ENCODE results near the gene SRSF2.
"Not testable (repeated sequence)": the region's sequence is repeated elsewhere in the genome, so short reads cannot be mapped to it uniquely, and the experiment has no call there.

SRSF2 gene

DNA sequence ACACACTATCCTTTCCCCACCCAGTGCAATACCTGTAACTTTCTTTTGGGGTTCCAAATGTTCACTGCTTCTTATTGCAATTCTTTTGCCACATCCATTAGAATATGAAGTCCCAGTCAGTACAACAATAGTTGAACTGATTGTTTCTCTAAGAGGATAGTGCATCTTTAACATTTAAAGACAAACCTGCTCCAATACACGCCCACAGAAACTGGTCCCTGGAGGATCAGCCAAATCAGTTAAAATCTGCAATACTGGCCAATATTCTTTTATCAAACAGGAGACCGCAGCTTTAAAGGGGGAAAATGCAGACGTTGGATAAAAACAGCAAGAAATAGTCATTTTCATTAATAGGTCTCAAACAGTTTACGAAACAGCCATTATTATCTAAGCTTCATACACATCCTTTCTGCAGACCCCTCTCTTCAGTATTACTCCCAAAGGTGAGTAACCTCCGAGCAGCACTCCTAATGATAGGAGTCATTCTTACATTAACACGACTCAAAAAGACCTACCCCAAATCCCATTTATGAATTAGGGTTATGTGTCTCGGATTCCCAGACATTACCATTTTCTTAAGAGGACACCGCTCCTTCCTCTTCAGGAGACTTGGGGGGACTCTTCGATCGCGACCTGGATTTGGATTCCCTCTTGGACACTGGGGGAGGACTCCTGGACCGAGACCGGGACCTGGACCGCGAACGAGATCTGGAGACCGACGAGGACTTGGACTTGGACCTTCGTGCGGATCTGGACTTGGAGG, 1.4 kb downstream of the SRSF2 start:
- DNase-seq: no peak
- H3K9me3 ChIP-seq: no peaks in the 10 kb centered on the region
- H3K27me3 ChIP-seq: no peaks in the 10 kb centered on the region
- H3K4me3 ChIP-seq (ENCODE audit: low read depth, low read length): peak overlapping the region; percentile 94
- peaks cover 5% of the 10 kb centered on the region; the same call in 1 of the 2 replicates for H3K4me1 ChIP-seq
- H3K36me3 ChIP-seq: peaks cover 61% of the 10 kb centered on the region
- TF ChIP-seq, protein P1, sequence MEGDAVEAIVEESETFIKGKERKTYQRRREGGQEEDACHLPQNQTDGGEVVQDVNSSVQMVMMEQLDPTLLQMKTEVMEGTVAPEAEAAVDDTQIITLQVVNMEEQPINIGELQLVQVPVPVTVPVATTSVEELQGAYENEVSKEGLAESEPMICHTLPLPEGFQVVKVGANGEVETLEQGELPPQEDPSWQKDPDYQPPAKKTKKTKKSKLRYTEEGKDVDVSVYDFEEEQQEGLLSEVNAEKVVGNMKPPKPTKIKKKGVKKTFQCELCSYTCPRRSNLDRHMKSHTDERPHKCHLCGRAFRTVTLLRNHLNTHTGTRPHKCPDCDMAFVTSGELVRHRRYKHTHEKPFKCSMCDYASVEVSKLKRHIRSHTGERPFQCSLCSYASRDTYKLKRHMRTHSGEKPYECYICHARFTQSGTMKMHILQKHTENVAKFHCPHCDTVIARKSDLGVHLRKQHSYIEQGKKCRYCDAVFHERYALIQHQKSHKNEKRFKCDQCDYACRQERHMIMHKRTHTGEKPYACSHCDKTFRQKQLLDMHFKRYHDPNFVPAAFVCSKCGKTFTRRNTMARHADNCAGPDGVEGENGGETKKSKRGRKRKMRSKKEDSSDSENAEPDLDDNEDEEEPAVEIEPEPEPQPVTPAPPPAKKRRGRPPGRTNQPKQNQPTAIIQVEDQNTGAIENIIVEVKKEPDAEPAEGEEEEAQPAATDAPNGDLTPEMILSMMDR (IDR thresholded peaks at IDR 0.05; ENCODE audit: low read depth, low read length): no peak; the same call in 1 of the 2 replicates

DNA sequence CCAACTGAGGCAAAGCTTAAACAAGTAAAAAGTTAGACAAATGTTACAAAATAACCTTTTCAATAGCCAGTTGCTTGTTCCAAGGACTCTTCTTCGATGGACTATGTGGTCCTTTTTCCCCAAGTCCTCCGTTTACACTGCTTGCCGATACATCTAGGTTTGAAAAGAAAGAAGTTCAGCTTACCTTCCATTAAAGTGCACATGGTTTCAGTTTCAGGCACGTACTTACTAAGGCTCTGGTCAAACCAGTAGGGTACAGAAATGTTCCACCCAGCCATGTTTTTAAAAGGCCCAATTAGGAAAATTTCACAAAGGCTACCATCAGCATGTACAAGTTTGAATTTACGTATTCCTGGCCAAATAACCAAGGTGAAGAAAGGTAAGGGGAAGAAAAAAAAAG, 2.1 kb downstream of the SRSF2 start:
- Histone ChIP-seq H3K9me3 (no peaks in the 10 kb centered on the region), H3K4me1 (peaks cover 5% of the 10 kb centered on the region; the same call in 1 of the 2 replicates), H3K4me3 (ENCODE audit: low read depth, low read length) (peak overlapping the region; percentile 94), H3K27me3 (no peaks in the 10 kb centered on the region), H3K36me3 (peaks cover 66% of the 10 kb centered on the region)
- TF ChIP-seq, protein P1 (IDR thresholded peaks at IDR 0.05; ENCODE audit: low read depth, low read length): no peak
- DNase-seq: no peak

DNA sequence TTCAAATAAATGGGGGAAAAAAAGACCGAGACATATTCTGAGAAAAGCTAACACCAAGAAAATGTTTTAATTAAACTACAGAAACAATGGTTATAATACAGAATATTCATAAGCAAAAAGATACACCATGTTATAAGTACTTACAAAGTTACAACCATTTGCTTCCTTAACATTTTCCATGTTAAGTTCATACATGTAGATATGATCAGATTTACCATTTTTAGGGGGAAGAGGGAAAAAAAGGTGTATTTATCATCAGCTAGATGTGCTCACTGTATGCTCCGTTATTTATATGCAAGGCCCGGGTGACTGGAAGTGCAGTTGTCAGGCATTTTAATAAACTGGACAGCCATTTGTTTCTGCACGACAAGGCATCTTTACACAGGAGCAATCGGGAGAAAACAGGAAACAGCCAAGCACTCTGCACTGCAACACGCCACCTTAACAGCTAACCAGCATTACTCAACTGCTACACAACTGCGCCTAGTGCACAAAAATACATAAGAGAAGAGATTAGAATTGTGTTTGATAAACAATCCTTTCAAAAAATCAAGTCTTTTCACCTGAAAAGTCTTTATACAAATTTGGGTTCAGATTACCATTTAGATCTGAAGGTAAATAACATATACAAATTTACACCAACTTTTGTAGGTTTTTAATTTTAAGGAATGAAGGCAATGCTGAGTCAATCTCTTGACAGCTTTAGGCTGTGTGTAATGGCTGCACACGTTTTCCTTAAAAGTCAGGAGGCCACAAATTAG, 2.9 kb downstream of the SRSF2 start:
- no peak for DNase-seq
- peaks cover 5% of the 10 kb centered on the region for H3K4me1 ChIP-seq
- peak overlapping the region; percentile 94 for H3K4me3 ChIP-seq (ENCODE audit: low read depth, low read length)

DNA sequence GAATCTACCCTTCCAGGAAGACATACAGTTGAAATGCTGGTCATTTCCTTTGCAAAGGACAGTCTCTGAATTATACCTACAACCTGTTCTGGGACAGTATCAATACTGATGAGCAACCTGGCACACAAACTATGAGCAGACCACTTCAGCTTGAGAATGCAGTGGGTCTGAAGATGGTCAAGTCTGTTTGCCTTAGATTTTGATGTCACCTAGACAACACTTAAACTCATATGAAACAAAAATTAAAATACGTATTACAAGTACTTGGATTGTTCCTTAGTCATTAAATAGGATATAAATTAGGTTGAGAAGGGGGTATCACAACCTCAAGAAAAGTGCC, 3.5 kb downstream of the SRSF2 start:
- TF ChIP-seq, protein P1 (IDR thresholded peaks at IDR 0.05; ENCODE audit: low read depth, low read length): no peak
- Histone ChIP-seq H3K27me3 (no peaks in the 10 kb centered on the region), H3K9me3 (no peaks in the 10 kb centered on the region), H3K36me3 (peaks cover 66% of the 10 kb centered on the region), H3K4me3 (ENCODE audit: low read depth, low read length) (peak overlapping the region; percentile 94), H3K4me1 (peaks cover 5% of the 10 kb centered on the region)
- DNase-seq: no peak

More for the DNA sequence above, 2.9 kb downstream of the SRSF2 start:
- Histone ChIP-seq H3K36me3 (peaks cover 66% of the 10 kb centered on the region), H3K27me3 (no peaks in the 10 kb centered on the region), H3K9me3 (no peaks in the 10 kb centered on the region)
- TF ChIP-seq, protein P1 (IDR thresholded peaks at IDR 0.05; ENCODE audit: low read depth, low read length): no peak

DNA sequence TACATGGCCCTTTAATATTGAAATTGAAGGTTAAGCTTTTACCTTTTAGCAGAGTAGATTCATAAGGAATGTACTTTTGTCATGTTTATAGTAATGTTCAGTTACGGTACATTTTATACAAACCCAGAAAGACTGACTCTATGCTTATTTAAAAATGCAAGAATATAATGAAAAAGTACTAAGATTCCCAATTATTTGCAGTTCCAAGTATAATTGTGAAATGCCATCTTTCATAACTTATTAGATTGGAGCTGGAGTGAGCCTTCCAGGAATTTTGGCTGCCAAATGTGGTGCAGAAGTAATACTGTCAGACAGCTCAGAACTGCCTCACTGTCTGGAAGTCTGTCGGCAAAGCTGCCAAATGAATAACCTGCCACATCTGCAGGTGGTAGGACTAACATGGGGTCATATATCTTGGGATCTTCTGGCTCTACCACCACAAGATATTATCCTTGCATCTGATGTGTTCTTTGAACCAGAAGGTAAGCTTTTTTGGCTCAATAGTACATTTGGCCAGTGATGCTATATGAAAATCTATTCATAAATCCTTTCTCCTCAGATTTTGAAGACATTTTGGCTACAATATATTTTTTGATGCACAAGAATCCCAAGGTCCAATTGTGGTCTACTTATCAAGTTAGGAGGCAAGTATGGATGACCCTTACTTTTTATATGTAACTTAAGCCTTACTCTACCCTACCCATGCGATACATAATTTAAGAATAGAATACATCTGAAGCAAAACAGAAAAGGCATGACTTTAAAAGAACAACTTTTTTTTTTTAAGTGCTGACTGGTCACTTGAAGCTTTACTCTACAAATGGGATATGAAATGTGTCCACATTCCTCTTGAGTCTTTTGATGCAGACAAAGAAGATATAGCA, 4.2 kb downstream of the SRSF2 start:
- Histone ChIP-seq H3K4me1 (peaks cover 5% of the 10 kb centered on the region), H3K4me3 (ENCODE audit: low read depth, low read length) (peak overlapping the region; percentile 94), H3K9me3 (no peaks in the 10 kb centered on the region), H3K27me3 (no peaks in the 10 kb centered on the region), H3K36me3 (peaks cover 66% of the 10 kb centered on the region)
- no peak for DNase-seq
- TF ChIP-seq, protein P1 (IDR thresholded peaks at IDR 0.05; ENCODE audit: low read depth, low read length): no peak

DNA sequence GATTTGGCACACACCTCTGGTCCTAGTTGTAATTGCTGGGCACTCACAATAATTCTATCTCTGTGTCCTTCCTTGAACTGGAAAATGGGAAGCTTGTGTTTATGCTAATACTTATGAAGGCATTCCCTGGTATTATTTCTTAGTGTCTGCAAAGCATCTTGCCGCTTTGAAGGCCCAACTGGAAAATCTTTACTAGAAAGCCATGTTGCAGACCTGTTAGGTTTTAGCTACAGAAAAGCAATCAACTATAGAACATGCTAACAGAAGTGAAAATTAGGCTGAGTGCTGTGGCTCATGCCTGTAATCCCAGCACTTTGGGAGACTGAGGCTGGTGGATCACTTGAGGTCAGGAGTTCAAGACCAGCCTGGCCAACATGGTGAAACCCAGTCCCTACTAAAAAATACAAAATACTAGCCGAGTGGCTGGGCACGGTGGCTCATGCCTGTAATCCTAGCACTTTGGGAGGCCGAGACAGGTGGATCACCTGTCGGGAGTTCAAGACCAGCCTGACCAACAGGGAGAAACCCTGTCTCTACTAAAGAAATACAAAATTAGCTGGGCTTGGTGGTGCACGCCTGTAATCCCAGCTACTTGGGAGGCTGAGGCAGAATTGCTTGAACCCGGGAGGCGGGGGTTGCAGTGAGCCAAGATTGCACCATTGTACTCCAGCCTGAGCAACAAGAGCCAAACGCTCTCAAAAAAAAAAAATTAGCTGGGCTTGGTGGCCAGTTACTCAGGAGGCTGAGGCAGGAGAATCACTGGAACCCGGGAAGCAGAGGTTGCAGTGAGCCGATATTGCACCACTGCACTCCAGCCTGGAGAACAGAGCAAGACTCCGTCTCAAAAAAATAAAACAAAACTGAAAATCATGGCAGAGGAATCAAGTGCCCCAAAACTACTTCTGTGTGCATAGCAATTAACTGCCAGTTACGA, 5.1 kb downstream of the SRSF2 start:
- not testable (repeated sequence) for H3K27me3 ChIP-seq; H3K4me1 ChIP-seq; DNase-seq; H3K9me3 ChIP-seq; H3K4me3 ChIP-seq (ENCODE audit: low read depth, low read length)
- peaks cover 66% of the 10 kb centered on the region for H3K36me3 ChIP-seq
